NB4 (cell line): Measurements from ENCODE around the gene LRIG2.
"Not testable (repeated sequence)": the region's sequence is repeated elsewhere in the genome, so short reads cannot be mapped to it uniquely, and the experiment has no call there.

Experiments
- DNase-seq: peaks from one replicate; pipeline ENCODE4 v3.0.0; 2010; ENCODE audit warnings: low read depth
- H3K4me3 ChIP-seq: one replicate; pipeline ENCODE4 v1.5.1; 2011; ENCODE audit warnings: mild to moderate bottlenecking, low read depth, low read length, moderate library complexity
- MYC ChIP-seq: IDR thresholded peaks from 2 replicates; pipeline ENCODE4 v1.6.1; 2011; ENCODE audit warnings: low read depth, low read length
- POLR2A ChIP-seq: IDR thresholded peaks from 2 replicates; pipeline ENCODE4 v1.6.1; 2011; ENCODE audit warnings: mild to moderate bottlenecking; ENCODE audit not compliant: insufficient read length; ENCODE audit errors: extremely low read depth
- TF ChIP-seq, protein P1 (sequence below): IDR thresholded peaks from one replicate; pipeline ENCODE4 v1.5.1; 2012; ENCODE audit warnings: low read depth, low read length
- TF ChIP-seq, protein P2 (sequence below): IDR thresholded peaks from 2 replicates; pipeline ENCODE4 v1.6.1; 2011; ENCODE audit warnings: low read depth, low read length

The LRIG2 gene

DNA sequence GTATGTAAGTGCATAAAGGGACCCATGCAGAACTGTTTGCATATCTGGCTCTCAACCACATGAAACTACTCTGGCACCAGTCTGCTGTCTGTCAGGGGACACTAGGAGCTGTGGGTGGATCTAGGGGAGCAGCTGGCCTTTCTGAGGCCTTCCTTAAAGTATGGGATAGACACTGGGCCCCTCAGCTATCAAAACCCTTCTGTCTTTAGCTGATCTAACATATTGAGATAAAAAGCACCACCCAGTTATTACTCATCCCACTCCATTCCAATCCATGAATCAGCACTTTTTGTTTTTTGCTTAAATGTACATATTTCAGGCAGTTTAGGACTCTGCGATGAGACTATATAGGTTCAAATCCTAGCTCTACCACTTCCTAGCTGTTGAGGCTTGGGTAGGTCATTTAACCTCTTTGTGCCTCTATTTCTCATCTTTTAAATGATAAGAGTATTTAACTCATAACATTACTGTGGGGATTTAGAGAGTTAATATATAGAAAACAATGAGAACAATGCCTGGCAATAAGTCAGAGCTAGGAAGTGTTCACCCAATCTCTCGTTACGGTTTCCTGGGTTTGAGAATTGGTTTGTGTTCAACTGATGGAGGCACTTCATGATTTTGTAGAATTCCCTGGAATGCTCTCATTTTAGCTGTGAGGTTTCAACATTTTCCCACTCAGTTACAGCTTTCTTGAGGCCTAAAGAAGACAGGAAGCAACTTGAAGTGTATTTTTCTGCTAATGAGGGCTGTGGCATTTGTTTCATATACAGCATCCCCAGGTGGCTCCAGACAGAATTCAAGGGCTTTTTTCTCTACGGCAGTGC lies 68.9 kb downstream of the LRIG2 start:
- no peak for TF ChIP-seq MYC
- TF ChIP-seq, protein P1, sequence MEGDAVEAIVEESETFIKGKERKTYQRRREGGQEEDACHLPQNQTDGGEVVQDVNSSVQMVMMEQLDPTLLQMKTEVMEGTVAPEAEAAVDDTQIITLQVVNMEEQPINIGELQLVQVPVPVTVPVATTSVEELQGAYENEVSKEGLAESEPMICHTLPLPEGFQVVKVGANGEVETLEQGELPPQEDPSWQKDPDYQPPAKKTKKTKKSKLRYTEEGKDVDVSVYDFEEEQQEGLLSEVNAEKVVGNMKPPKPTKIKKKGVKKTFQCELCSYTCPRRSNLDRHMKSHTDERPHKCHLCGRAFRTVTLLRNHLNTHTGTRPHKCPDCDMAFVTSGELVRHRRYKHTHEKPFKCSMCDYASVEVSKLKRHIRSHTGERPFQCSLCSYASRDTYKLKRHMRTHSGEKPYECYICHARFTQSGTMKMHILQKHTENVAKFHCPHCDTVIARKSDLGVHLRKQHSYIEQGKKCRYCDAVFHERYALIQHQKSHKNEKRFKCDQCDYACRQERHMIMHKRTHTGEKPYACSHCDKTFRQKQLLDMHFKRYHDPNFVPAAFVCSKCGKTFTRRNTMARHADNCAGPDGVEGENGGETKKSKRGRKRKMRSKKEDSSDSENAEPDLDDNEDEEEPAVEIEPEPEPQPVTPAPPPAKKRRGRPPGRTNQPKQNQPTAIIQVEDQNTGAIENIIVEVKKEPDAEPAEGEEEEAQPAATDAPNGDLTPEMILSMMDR: no peak
- no peak for TF ChIP-seq POLR2A
- TF ChIP-seq, protein P2, sequence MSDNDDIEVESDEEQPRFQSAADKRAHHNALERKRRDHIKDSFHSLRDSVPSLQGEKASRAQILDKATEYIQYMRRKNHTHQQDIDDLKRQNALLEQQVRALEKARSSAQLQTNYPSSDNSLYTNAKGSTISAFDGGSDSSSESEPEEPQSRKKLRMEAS: no peak
- no peak overlapping the region for H3K4me3 ChIP-seq
- peak; percentile 18 for DNase-seq

DNA sequence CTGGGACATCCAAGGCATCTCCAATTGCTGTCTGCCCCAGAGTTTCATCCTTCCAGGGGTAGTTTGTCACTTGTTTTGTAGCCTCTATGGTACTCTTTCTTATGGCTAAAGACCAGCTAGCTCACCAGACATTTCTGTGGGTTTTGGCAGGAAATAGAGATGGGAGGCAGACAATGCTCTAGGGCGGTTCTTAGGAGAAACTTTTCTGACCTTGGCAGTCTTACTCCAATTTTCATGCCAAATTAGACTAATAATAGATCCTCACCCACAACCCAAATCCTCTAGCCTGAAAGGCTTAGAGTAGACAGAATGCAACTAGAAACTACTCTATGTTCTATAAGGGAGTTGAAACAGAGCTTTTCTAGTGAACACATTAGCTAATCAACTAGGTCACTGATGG lies 69.8 kb downstream of the LRIG2 start:
- no peak overlapping the region for H3K4me3 ChIP-seq
- no peak for TF ChIP-seq POLR2A
- TF ChIP-seq, protein P1: no peak
- TF ChIP-seq, protein P2: no peak
- TF ChIP-seq MYC: no peak
- DNase-seq: no peak

DNA sequence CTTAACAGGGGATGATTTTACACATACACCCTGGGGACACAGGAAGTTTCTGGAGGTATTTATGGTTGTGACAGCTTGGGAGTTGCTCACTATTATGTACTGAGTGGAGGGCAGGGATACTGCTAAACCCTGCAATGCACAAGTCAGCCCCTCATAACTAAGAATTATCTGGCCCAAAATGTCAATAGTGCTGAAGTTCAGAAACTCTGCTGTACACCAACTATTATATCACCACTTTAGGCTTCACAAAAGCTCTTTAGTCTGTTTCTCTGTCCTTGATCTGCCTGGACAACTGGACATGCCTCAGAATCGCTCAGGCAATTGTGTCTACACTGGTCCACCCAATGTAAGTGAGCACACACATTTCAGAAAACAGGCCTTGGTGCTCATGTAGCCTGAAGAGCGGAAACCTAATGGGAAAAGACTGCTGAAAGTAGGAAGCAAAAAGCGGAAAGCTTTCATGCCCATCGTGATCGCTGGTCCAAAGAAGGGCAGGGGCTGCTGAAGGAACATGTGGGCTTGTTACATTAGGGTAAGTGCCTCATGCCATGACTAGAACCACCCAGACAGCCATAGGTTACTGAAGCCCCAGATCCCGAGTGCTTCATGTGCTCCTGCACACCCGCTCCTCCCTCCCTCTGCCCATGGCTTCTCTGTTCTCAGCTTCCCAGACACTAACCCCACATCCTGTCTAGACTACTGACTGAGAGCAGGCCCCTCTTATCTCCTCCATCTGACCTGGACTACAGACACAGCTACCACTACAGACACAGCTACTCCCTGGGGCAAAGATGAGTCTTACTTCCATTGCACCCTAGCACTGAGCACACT lies 73.5 kb downstream of the LRIG2 start:
- no peak for TF ChIP-seq POLR2A
- TF ChIP-seq, protein P2: peak; percentile 4; the same call in 1 of the 2 replicates
- H3K4me3 ChIP-seq: no peak overlapping the region
- peak; percentile 53 for DNase-seq

DNA sequence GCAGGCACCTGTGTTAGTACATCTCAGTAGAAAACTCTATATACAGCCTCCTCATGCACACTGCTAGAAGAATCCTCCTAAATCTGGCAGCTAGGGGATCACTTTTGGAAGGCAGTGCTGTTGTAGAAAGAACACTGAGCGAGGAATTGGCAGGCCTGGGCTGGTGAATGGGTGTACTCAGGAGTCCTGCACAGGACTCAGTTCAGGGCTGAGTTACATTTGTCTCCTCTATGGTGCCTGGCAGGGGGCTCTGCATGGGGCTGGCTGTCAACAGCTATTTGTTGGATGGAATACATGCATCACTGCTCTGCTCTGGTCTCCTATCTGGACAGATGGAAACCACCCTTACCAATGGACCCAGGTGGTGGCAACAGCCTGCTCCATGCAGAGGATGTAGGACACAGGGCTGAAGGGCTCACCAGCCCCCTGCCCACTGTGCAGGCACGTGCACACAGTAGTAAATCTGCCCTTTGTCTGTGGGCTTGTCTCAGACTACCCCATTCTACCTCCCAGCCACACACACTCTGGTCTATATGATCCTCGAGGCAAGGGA lies 74.2 kb downstream of the LRIG2 start:
- TF ChIP-seq MYC (no peak), POLR2A (no peak)
- TF ChIP-seq, protein P2: no peak
- TF ChIP-seq, protein P1: no peak
- no peak overlapping the region for H3K4me3 ChIP-seq
- DNase-seq: no peak

DNA sequence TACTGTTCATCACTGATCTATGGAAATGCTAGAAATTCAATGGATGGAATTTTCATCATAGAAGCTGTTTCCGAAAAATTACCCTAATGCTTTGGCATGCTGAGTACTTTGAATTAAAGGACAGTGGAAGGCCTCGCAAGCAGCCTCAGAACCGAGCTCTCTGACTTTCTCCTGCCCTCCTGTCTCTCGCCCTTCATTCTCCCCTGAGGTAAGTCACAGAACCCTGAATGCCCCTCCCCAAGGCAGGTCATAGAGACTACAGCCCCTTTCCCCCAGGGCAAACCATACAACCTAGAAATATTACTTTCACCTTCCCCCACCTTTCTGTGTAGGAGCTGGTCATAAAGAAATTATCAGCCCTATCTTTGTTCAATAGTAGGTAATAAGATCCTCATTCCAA lies 74.8 kb downstream of the LRIG2 start:
- no peak for DNase-seq
- TF ChIP-seq, protein P2: no peak
- TF ChIP-seq, protein P1: no peak
- TF ChIP-seq POLR2A (no peak), MYC (no peak)
- H3K4me3 ChIP-seq: no peak overlapping the region

DNA sequence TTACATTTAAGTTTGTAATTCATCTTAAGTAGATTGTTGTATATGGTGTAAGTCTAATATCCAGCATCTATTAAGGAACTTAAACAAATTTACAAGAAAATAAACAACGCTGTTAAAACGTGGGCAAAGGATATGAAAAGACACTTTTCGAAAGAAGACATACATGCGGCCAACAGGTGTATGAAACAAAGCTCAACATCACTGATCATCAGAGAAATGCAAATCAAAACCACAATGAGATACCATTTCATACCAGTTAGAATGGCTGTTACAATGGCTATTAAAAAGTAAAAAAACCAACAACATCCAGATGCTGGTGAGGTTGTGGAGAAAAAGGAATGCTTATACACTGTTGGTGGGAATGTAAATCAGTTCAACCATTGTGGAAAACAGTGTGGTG lies 77.5 kb downstream of the LRIG2 start:
- H3K4me3 ChIP-seq, DNase-seq: not testable (repeated sequence)
